Epithelial cell of prostate (primary cell): ENCODE measurements around the gene SLC29A1.
"Not testable (repeated sequence)": the region's sequence is repeated elsewhere in the genome, so short reads cannot be mapped to it uniquely, and the experiment has no call there.

Experiments
- DNase-seq: peaks from one replicate; pipeline ENCODE4 v3.0.0-alpha.2; 2011; ENCODE audit warnings: low read depth, low spot score
- H3K27ac ChIP-seq: fragments of 450-650 bp; 2 replicates; pipeline ENCODE4 v1.5.1; 2017; ENCODE audit warnings: mild to moderate bottlenecking

Gene SLC29A1

DNA sequence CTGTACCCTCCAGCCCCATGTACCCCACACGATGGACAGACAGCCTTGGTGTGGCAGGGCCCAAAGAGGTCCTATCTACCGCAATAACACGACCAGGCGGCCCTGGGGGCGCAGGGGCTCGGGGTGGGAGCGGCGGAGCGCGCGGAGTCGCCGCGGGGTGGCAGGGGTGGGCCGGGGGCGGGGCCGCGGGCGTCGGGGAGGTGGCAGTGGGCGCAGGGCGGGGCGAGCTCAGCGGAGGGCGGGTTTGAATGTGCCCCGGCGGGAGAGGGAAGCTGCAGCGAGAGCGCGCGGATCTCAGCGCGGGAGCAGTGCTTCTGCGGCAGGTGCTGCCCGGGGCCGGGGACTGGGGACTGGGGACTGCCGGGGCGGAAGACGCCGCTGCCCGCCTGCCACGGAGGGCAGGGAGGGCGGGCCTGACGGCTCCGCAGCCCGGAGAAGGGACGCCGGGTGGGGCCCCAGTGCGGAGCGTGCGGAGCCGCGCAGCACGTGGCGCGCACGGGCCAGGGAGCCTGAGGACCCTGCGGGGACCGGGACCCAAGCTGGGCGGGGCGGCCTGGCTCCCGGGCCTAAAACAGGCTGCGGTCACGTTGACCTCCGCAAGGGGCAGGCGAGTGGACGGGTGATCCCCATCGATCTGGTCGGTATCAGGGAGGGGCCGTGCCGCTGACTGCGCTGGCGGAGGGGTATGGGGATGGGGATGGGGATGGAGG lies at the start of gene SLC29A1:
Gene SLC29A1 (plus strand): TSS at position 277 of the 710 bp plus-strand sequence. CDS start 3,719 bp downstream, outside the sequence.
- no peak for DNase-seq
- H3K27ac ChIP-seq, result no peak within 1 kb of the TSS

DNA sequence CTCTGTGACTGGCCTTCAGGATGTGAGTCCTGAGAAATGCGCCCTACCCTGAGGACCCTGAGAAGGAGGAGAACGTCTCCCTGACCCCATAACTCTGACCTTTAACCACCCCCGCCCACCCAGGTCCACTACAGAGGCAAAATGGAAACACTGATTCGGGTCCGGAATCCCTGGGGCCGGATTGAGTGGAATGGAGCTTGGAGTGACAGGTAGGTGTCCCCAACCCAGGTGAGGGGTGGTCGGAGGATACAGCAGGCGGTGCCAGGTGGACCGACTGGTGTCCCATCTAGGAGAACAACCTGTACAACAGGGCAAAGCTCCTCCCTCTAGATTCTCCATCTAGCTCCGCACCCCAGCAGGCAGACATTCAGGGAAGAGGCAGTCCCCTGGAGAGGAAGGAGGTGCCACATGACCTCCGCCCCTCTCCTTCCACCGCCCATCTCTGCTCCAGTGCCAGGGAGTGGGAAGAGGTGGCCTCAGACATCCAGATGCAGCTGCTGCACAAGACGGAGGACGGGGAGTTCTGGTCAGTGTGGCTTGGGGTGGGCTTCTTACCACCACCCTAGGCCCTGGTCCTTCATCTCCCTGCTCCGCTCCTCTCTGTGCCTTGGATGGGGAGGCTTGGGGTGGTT lies 47.1 kb upstream of the SLC29A1 start:
- DNase-seq, result no peak
- H3K27ac ChIP-seq, result no peak overlapping the region

DNA sequence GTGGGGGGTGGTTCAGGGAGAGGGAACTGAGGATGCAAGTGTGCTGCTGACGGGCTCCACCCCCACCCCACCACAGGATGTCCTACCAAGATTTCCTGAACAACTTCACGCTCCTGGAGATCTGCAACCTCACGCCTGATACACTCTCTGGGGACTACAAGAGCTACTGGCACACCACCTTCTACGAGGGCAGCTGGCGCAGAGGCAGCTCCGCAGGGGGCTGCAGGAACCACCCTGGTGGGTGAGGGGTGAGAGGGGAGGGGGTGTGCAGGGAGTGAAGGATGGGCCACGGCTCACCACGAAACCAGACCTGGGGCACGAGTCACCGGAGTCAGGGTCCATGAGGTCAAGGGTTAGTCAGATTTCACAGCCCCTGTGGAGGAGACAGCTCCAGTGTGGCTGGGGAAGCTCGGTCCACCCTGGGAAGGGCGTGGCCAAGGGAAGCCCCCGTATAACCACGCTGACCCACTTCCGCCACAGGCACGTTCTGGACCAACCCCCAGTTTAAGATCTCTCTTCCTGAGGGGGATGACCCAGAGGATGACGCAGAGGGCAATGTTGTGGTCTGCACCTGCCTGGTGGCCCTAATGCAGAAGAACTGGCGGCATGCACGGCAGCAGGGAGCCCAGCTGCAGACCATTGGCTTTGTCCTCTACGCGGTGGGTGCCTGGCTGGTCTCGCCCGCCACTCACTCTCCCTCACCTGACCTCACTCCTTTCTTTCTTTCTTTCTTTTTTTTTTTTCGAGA lies 46.5 kb upstream of the SLC29A1 start:
- H3K27ac ChIP-seq, result peak overlapping the region; percentile 71

DNA sequence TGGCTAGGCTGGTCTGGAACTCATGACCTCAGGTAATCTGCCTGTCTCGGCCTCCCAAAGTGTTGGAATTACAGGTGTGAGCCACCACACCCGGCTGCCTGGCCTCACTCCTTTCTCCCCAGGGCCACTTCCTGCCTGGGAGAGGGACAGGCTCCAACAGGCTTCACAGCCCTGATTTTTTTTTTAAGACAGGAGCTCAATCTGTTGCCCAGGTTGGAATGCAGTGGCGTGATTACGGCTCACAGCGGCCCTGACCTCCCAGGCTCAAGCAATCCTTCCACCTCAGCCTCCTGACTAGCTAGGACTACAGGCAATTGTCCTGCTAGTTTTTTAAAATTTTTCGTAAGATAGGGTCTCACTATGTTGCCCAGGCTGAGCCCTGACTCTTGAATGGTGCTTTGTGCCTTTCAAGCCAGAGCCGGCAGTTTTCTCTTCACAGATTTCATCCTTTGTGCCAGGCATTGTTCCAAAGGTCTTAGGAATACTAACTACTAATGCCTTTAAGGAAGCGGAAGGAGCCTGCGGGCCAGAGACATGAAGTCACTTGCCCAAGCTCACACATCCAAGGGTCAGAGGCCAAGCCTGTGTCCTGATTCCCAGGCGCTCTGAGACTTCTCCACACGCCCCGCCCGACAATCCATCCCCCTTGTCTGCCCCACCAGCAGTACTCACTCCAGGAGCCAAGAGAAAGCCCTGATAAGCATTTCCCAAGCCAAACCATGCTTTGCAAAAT lies 45.5 kb upstream of the SLC29A1 start:
- peak overlapping the region; percentile 71 for H3K27ac ChIP-seq
- DNase-seq, result peak; percentile 1

More for the DNA sequence above, 46.5 kb upstream of the SLC29A1 start:
- DNase-seq, result no peak

DNA sequence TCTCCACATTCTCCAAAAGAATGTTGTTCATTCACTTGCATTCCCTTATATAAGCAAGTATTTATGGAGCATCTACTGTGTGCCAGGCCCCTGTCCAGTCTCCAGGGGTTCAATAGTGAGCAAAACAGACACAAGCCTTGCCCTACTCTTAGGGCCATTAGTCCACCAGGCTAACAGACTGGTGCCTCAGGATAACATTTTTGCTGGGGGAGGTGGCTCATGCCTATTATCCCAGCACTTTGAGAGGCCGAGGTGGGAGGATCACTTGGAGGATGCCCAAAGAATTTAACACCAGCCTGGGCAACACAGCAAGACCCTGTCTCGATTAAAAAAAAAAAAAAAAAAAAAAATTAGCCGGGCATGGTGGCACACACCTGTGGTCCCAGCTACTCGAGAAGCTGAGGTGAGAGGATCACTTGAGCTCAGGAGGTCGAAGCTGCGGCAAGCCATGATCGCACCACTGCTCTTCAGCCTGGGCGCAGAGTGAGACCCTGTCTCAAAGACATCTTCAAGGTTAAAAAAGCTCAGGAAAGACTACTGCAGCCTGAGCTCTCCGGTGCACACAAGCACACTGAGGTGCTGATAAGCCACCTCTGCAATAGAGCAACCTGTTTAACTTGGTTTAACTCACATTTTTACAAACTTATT lies 44.8 kb upstream of the SLC29A1 start:
- no peak for DNase-seq
- H3K27ac ChIP-seq, result peak overlapping the region; percentile 71

DNA sequence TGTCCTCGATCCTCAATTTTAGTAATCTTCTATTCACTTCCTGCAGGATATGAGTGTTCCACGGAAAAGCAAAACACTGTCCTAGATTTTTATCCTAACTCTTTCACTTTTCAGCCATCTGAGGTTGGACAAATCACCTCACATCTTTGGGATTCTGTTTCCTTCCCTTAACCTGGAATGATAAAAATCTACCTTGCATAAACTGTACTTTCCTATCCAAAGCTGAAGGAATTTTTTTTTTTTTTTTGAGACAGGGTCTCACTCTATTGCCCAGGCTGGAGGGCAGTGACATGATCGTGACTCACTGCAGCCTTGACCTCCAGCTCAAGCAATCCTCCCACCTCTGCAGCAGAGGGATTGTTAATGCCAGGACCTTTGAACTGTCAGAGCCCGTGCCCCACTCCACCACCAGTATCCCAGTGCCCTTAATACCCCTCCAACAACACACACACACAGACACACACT lies 44.3 kb upstream of the SLC29A1 start:
- no peak for DNase-seq
- H3K27ac ChIP-seq, result peak overlapping the region; percentile 71

DNA sequence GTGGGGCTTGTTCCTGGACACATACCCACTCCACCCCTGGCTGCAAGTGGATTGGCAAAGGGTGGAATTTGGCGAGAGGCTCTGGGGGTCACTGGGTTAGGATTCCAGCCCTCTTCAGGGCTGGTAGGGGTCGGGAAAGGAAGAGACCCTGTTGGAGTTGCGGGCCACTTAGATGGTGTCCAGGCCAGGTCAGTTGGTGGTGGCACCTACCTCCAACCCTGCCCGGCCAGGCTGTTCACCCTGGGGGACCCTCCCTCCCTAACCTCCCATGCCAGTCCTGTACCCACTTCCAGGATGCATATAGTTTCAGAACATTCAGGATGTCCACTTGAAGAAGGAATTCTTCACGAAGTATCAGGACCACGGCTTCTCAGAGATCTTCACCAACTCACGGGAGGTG lies 43.7 kb upstream of the SLC29A1 start:
- peak overlapping the region; percentile 71 for H3K27ac ChIP-seq
- DNase-seq, result no peak

DNA sequence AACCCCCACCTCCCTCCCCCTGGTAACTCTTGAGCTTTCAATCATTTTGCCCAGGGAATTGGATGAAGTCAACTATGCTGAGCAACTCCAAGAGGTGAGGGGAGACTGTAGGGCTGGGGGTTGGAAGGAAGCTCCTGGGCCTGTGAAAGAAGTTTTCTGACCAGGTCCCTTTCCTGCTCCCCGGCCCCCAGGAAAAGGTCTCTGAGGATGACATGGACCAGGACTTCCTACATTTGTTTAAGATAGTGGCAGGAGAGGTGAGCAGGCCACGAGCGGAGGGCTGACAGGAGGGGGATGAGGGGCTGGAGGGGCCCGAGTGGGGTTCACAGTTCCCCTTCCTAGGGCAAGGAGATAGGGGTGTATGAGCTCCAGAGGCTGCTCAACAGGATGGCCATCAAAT lies 43.0 kb upstream of the SLC29A1 start:
- DNase-seq, result no peak
- H3K27ac ChIP-seq, result no peak overlapping the region

DNA sequence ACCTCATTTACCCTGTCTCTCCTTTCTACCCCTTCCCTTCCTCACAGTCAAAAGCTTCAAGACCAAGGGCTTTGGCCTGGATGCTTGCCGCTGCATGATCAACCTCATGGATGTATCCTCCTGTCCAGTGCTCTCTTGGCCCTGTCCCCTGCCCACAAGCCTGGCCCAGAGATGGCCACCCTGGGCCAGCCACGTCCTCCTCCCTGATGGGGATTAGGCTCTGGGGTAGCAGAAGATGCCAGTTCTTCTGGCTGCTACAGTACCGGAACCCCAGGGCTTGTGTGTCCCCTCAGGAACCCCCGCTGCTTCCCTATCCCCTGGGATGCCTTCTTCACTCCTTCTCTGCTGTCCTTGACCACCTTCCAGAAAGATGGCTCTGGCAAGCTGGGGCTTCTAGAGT lies 42.5 kb upstream of the SLC29A1 start:
- DNase-seq, result no peak
- no peak overlapping the region for H3K27ac ChIP-seq

DNA sequence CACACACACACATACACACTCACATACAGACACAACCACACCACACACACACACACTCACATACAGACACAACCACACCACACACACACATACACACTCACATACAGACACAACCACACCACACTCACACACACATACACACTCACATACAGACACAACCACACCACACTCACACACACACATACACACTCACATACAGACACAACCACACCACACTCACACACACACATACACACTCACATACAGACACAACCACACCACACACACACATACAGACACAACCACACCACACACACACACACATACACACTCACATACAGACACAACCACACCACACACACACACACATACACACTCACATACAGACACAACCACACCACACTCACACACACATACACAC lies 41.6 kb upstream of the SLC29A1 start:
- not testable (repeated sequence) for H3K27ac ChIP-seq, DNase-seq

DNA sequence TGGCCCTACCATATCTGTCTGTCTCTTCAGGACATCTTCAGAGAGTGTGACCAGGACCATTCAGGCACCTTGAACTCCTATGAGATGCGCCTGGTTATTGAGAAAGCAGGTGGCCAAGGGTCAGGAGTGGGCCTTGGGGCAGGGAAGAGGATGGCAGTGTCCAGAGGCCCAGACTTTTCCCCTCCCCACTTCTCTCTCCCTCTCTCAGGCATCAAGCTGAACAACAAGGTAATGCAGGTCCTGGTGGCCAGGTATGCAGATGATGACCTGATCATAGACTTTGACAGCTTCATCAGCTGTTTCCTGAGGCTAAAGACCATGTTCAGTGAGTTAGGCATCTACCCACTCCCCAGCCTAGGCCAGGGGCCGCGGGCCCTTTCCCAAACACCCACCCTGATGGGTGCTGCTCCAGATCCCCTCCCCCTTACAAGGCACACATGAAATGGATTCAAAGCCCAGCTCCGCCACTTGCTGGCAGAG lies 40.4 kb upstream of the SLC29A1 start:
- no peak for DNase-seq
- H3K27ac ChIP-seq, result no peak overlapping the region

DNA sequence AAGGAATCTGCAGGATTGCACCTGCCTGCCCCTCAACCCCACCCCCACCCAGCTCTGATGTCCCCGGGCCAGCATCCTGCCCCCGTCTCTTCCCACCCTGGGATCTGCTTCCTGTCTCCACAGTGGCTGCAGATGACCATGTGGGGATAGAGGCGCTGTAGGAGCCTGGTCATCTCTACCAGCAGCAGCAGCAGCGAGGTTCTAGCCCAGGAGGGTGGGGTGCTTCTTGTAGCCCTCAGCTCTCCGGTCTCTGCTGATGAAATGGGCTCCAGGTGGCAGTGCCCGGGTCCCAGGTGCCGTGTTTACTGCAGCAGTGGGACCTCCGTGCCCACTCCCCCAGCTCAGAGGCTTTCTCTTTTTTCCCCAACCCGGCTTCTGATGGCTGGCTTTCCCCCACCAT lies 39.6 kb upstream of the SLC29A1 start:
- DNase-seq, result no peak
- no peak overlapping the region for H3K27ac ChIP-seq

DNA sequence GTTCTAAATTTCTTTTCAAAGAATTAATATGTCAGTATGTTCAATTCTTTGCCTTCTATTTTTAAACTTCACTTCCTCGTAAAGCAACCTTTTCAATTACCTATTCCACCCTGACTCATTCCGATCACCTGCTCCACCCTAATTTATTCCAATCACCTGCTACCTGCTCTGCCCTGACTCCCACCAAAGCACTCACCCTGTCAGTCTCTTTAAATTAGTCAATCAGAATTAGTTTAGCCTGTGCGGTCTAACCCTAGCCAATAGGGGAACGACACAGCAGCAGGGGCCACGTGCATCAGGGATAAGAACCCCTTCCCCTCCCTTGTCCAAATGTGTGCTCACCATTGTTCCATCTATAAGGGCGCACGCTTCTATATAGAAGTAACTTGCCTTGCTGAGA lies 38.0 kb upstream of the SLC29A1 start:
- not testable (repeated sequence) for DNase-seq

DNA sequence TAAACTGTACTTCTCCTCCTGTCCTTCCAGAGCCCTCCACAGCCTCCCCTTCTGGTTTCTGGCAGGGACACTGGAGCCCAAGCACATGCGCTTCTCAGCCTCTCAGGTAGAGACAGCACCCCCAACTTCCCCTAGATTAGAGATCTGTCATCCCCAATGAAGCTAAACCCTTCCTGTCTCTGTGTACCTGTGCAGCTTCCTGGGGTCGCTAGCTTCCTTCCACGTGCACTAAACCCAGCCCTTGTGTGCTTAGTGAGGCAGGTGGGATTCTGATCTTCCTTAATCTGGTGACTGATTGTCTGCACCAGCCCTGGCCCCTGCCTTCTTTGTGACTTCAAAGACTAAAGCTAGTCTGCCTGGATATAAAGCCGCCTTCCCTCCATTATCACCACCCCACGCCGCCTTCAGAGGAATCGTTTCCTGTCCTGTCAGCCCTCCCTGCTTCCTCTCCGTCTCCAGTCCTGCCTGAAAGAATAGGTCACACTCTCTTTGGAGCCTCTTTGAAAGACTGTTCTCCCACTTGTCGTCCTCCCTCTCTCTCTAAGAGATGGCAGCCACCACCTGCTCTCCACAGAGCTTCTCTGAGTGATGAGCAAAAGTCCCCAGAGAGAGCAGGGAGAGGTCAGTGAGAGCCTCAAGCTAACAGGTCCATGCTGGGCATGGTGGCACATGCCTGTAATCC lies 37.3 kb upstream of the SLC29A1 start:
- no peak overlapping the region for H3K27ac ChIP-seq
- DNase-seq, result no peak

More for the DNA sequence above, 38.0 kb upstream of the SLC29A1 start:
- not testable (repeated sequence) for H3K27ac ChIP-seq

DNA sequence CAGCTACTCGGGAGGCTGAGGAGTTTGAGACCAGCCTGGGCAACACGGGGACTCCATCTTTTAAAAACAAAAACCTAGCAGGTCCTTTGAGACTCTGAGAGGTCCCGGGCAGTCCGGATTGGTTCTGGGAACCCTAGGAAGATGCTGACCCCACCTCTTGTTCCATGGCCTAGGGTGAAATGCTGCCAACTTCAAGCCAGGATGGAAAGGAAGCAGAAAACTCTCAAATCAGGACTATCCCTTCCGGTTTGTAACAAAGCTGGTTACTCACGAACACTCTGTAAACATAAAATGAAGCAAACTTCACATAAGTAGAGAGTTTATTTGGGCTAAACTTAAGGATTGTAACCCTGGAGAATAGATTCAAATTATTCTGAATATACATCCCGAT lies 36.8 kb upstream of the SLC29A1 start:
- H3K27ac ChIP-seq, result no peak overlapping the region
- no peak for DNase-seq

DNA sequence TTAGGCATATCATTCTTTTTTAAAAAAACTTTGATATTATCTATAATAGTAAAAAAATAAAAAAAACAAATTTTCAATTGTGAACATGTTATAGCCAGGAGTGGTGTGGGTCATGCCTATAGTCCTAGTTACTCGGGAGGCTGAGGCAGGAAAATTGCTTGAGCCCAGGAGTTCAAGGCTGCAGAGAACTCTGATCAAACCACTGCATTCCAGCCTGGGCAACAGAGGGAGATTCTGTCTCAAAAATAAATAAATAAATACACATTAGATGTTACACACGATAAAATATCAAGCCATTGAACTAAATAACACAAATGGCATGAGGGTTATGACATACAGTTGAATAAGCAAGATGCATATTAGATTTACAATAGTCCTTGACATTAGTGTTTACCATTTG lies 34.6 kb upstream of the SLC29A1 start:
- H3K27ac ChIP-seq, result no peak overlapping the region
- DNase-seq, result no peak

DNA sequence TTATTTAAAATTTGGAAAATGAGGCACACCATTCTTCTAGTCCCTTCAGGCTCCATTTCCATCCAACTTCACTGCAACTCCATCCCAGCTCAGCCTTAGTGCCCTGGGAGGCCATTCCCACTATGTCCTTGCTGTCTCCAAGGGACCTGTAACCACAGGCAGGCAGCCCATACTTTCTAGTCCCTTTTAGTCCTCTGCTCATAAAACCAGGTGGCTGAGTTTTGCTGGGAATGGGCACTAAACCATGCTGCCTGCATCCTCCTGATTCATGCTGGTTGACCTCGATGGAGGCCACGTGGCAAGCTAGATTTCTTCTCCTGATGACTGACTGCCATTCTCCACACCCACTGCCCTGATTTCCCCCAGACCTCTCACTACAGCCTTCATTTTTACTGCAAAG lies 34.1 kb upstream of the SLC29A1 start:
- no peak overlapping the region for H3K27ac ChIP-seq
- DNase-seq, result no peak

DNA sequence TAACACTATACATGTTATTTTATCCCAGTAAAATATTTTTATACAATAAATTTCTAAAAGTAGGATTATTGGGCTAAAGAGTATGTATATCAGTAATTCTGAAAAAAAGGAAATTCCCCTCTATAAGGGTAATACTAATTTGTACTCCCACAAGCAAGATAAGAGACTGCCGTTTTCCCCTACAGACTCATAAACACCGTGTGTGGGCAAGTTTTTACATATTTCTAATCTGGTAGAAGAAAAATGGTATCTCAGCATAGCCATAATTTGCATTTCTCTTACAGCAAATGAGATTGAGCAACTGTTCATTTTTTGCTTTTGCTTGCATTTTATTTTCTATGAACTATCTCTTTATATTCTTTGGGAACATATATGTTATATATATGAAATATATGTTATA lies 32.7 kb upstream of the SLC29A1 start:
- no peak overlapping the region for H3K27ac ChIP-seq
- DNase-seq, result no peak

DNA sequence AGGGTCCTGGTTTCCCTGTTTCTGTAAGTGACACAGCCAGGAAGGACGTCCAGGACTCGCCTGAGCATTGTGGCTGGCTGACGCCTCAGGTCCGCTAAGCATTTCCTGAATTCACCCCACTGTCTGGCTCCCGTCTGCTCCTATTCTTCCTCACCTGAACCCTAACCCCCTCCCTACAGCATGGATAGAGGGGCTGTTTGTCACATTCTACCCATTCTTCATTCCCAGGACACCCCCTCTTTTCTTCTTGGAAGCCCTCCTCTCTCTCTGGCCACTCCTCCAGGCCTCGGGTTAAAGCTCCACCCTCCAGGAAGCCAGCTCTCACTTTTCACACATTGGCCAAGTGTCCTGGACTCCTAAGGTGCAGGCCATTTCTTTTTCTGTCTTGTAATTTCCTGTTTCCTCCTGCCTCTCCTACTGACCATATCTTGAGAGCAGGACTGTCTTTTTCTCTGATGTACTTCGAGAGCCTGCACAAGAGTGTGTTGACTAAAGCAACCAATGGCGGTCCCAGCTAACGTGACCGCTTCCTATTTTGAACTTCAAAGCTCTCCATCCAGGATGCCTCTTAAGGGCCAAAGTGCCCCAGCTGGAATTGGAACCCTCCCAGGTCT lies 30.9 kb upstream of the SLC29A1 start:
- H3K27ac ChIP-seq, result no peak overlapping the region
- DNase-seq, result no peak
